Osteoblast (primary cell): Measurements from ENCODE around the gene IL20RA. TPM values are rescaled to one million over a fixed set of nuclear protein-coding genes. Genes with fewer than 3 reads are reported as not detected.

Source experiments
- DNase-seq: peaks from one replicate; pipeline ENCODE4 v3.0.0; 2011; ENCODE audit warnings: low spot score, mixed read lengths; ENCODE audit not compliant: insufficient read length; ENCODE audit errors: missing footprints
- H2AFZ ChIP-seq: 2 replicates; pipeline ENCODE4 v1.6.0; 2011; ENCODE audit warnings: mild to moderate bottlenecking, low read length
- H3K27ac ChIP-seq: 2 replicates; pipeline ENCODE4 v1.5.1; 2011; ENCODE audit warnings: mild to moderate bottlenecking, low read depth, low read length, moderate library complexity
- H3K27me3 ChIP-seq: 2 replicates; pipeline ENCODE4 v1.6.0; 2012; ENCODE audit warnings: mild to moderate bottlenecking, control low read depth, inconsistent platforms, low read length, moderate library complexity; ENCODE audit not compliant: insufficient read depth
- H3K36me3 ChIP-seq: 2 replicates; pipeline ENCODE4 v1.5.1; 2011; ENCODE audit warnings: mild to moderate bottlenecking, low read length, control low read depth, moderate library complexity; ENCODE audit not compliant: insufficient read depth
- H3K4me1 ChIP-seq: 2 replicates; pipeline ENCODE4 v1.5.1; 2011; ENCODE audit warnings: mild to moderate bottlenecking, low read length, control low read depth, moderate library complexity; ENCODE audit not compliant: insufficient read depth
- H3K4me2 ChIP-seq: 2 replicates; pipeline ENCODE4 v1.6.0; 2011; ENCODE audit warnings: mild to moderate bottlenecking, low read length; ENCODE audit not compliant: insufficient read depth
- H3K4me3 ChIP-seq: fragments of 200-600 bp; sonication (generic); 3 replicates; pipeline ENCODE4 v1.5.1; 2012; ENCODE audit warnings: mild to moderate bottlenecking, low read length, inconsistent platforms; ENCODE audit not compliant: insufficient read depth
- H3K79me2 ChIP-seq: 2 replicates; pipeline ENCODE4 v1.6.0; 2012; ENCODE audit warnings: mild to moderate bottlenecking, low read length, control low read depth, inconsistent platforms; ENCODE audit not compliant: insufficient read depth
- H3K9me3 ChIP-seq: 2 replicates; pipeline ENCODE4 v1.5.1; 2011; ENCODE audit warnings: low read depth, low read length, control low read depth
- H4K20me1 ChIP-seq: 2 replicates; pipeline ENCODE4 v1.6.0; 2012; ENCODE audit warnings: mild to moderate bottlenecking, low read length, control low read depth; ENCODE audit not compliant: insufficient read depth
- CTCF ChIP-seq: IDR thresholded peaks from 2 replicates; pipeline ENCODE4 v1.5.1; 2011; ENCODE audit warnings: mild to moderate bottlenecking, low read depth, low read length, moderate library complexity; ENCODE audit errors: extremely low read depth
- total RNA-seq: library from RNA; depleted of rRNA; stranded (reverse); fragments of >200 nt; gene quantifications from 2 replicates; pipeline ENCODE4 v1.2.3, GENCODE V29; 2012

Gene IL20RA
- total RNA-seq, 1 donor, result 0.36 TPM

DNA sequence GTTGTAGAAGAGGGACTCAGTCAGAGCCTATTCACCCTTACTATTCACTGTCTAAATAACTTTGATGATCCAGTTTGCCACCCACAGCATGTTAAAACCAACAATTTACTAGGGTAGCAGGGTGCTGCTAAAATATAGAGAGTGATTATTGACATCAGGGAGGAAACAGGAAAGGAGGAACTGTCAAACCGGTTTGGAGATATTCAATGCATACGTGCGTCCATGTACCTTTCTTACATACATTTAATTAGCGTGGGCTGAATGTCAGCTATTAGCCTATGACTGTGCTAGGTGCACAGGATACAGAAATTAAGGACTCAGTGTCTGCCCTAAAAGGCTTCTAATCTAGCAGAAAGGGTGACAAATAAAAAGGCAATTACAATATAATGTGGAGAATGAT, 57.2 kb downstream of the IL20RA start:
- Histone ChIP-seq H3K36me3 (no peaks in the 10 kb centered on the region), H3K4me3 (no peak overlapping the region), H3K27ac (no peak overlapping the region), H2AFZ (no peak overlapping the region), H3K79me2 (no peaks in the 10 kb centered on the region), H3K27me3 (peaks cover 30% of the 10 kb centered on the region), H3K4me2 (no peak overlapping the region), H3K9me3 (no peaks in the 10 kb centered on the region), H4K20me1 (no peaks in the 10 kb centered on the region), H3K4me1 (no peaks in the 10 kb centered on the region)
- no peak for DNase-seq
- TF ChIP-seq CTCF, result no peak

- Histone ChIP-seq H3K4me3 (no peak overlapping the region), H3K9me3 (no peaks in the 10 kb centered on the region), H4K20me1 (no peaks in the 10 kb centered on the region), H3K27me3 (peaks cover 26% of the 10 kb centered on the region), H3K36me3 (no peaks in the 10 kb centered on the region), H3K4me2 (no peak overlapping the region), H2AFZ (no peak overlapping the region), H3K4me1 (no peaks in the 10 kb centered on the region), H3K79me2 (no peaks in the 10 kb centered on the region), H3K27ac (no peak overlapping the region)
- DNase-seq, result no peak
- TF ChIP-seq CTCF, result no peak
These were observed 59.3 kb downstream of the IL20RA start for GRCh38 chr6:136985502-136985901.

GRCh38 chr6:136984578-136984977, 60.2 kb downstream of the IL20RA start:
- Histone ChIP-seq H3K27ac (no peak overlapping the region), H3K36me3 (no peaks in the 10 kb centered on the region), H3K4me3 (no peak overlapping the region), H3K27me3 (peaks cover 17% of the 10 kb centered on the region), H3K79me2 (no peaks in the 10 kb centered on the region), H3K9me3 (no peaks in the 10 kb centered on the region), H4K20me1 (no peaks in the 10 kb centered on the region), H3K4me1 (no peaks in the 10 kb centered on the region), H2AFZ (no peak overlapping the region), H3K4me2 (no peak overlapping the region)
- TF ChIP-seq CTCF, result no peak
- DNase-seq, result no peak

GRCh38 chr6:136983687-136984086, 61.1 kb downstream of the IL20RA start:
- no peaks in the 10 kb centered on the region for H3K79me2 ChIP-seq
- H3K9me3 ChIP-seq, result no peaks in the 10 kb centered on the region
- no peak overlapping the region for H2AFZ ChIP-seq
- no peak overlapping the region for H3K4me2 ChIP-seq
- TF ChIP-seq CTCF, result no peak
- H3K36me3 ChIP-seq, result no peaks in the 10 kb centered on the region
- DNase-seq, result no peak
- no peak overlapping the region for H3K27ac ChIP-seq
- peaks cover 14% of the 10 kb centered on the region for H3K27me3 ChIP-seq
- H4K20me1 ChIP-seq, result no peaks in the 10 kb centered on the region
- no peak overlapping the region for H3K4me3 ChIP-seq
- H3K4me1 ChIP-seq, result no peaks in the 10 kb centered on the region
